GM19467 (cell line): Measurements from ENCODE around the gene FBXO21.
"Not testable (repeated sequence)": the region's sequence is repeated elsewhere in the genome, so short reads cannot be mapped to it uniquely, and the experiment has no call there.

Source experiments
- ATAC-seq: cut with Tn5 transposase; IDR thresholded peaks from one replicate; pipeline ENCODE4 v1.9.1; 2021; ENCODE audit warnings: mild to moderate bottlenecking, moderate library complexity; ENCODE audit not compliant: unreplicated experiment

FBXO21 gene

GRCh38 chr12:117109943-117110635, 80.2 kb downstream of the FBXO21 start:
- no peak for ATAC-seq

DNA sequence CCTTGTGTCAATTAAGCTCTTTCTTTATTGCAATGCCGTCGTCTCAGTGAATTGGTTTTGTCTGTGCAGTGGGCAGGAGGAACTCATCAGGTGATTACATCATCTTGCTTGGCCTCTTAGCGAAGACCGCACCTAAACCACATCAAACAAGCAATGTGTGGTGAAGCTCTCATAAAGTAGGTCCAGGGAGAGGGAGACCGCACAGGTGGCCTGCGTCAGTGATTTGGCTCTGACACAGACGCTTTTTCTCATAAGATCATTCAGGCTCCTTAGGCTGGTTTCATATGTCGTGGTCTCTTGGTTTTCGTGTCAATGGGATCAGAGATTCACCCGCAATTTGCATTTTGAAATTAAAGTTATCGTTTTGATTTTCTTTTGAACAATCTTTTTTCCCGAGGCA, 84.4 kb downstream of the FBXO21 start:
- ATAC-seq: no peak

DNA sequence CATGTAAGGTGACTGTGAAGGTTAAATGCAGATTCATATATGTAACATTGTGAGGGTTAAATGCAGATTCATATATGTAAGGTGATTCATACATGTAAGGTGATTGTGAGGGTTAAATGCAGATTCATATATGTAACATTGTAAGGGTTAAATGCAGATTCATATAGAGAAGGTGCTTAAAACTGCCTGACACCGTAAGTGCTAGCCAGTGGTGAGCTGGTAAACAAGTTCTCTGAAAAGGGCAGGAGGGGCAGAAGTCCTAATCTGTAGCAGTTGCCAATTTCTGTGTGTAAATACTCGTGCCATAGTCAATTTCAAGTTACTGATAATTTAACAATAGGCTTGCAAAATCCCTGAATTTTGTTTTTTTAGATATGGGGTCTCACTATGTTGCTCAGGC, 86.3 kb downstream of the FBXO21 start:
- not testable (repeated sequence) for ATAC-seq

- ATAC-seq: no peak
Measured at GRCh38 chr12:117102800-117103181, 87.5 kb downstream of the FBXO21 start.

DNA sequence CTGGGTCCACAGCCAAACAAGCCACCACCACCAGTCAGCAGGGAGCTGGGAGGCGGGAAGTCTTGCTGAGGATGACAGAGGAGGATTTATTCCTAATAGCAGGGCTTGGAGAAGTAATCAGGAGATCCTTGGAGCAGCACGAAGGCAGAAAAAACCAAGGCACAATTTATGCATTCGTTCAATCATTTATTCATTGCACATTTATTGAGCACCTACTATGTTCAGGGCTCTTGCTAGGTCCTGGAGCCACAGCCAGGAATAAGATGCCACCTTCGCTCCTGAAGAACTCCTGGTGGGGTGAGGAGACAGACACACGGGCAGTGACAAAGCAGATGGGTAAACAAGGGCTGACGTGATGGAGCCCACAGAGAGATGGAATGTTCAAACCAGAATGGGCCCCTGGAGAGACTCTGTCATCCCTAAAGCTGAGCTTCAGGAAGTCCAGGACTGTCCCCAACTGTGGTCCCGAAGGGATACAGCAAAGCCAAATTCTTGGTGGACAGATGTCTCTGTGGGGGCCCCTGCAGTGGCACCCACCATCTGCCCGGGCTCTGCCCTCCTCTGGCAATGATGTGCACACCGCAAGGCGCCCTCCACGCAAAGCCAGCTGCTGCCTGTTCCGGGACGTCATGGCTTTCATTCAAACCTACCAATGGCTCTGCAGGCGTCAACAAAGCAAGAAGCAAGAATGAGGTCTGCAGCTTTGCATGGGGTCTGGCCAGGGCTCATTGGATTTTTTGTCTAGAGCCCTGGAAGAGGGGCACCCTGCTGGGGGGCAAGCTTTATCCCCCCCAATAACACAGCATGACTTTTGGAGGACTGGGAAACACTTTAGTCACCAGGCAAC, 88.1 kb downstream of the FBXO21 start:
- no peak for ATAC-seq

DNA sequence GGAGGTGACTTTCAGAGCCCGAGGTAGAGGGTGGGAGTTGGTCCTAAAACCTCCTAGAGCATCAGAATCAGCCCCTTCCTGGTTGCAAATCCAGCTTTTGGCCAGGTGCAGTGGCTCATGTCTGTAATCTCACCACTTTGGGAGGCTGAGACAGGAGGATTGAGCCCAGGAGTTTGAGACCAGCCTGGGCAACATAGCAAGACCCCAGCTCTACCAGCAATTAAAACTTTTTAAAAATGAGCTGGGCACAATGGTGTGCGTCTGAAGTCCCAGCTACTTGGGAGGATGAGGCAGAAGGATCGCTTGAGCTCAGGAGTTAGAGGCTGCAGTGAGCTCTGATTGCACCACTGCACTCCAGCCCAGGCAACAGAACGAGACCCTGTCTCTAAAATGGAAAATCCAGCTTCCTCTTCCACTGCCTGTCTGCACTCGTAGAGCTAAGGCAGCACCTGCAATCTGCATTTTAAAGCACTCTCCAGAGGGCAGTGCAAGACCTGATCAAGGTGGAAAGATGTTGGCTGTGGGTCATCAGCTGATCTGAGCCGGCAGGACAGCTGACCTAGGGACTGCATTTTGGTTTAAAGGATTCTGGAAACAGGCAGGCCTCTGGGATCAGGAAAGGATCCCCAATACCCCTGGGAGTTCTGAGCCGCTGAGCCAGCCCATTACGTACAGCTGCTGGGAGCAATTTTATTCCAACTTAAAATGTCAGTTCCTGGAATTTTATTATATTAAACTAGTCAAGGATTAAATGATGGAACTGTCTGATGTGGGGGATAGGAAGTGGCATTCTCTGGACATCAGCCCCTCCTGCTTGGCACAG, 89.2 kb downstream of the FBXO21 start:
- ATAC-seq: no peak

DNA sequence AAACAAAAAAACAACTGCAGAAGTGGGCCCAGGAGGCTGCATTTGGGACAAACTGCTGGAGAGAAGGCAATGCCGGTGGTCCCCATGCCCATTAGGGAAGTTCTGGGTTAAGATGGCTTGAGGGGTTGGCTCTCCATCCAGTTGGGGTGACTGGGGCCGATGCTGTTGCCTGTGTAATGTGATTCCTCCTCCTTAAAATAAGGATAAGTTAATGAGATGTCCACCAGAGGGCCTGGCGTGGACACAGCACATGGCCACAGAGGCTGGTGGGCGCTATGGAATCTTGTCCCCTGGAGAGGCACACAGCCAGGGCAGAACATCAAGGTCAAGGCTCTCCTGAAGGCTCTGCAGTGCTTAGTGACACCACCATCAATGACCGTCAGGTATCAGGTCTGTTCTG, 90.0 kb downstream of the FBXO21 start:
- ATAC-seq: no peak

GRCh38 chr12:117098361-117099217, 91.7 kb downstream of the FBXO21 start:
- ATAC-seq: peak; percentile 25

GRCh38 chr12:117098024-117098360, 92.3 kb downstream of the FBXO21 start:
- no peak for ATAC-seq

DNA sequence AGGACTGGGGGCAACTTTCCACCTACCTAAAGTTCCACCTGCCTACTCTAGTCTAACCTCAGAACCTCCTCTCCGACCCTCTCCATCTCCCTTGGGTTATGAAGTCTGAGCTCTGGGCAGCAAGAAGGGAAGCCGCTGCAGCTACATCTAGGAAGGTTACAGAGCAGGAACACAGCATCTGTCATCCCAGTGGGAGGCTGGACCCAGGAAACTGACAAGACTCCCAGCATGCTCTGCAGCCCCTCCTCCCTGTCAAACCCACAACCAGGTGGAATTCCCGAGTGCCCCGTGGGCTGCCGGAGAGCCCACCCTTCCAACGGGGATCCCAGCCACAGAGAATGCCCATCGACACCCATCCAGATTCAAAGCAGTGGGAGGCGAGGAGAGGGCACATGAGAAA, 93.1 kb downstream of the FBXO21 start:
- no peak for ATAC-seq

- ATAC-seq: no peak
Measured at GRCh38 chr12:117096501-117097042, 93.7 kb downstream of the FBXO21 start.

DNA sequence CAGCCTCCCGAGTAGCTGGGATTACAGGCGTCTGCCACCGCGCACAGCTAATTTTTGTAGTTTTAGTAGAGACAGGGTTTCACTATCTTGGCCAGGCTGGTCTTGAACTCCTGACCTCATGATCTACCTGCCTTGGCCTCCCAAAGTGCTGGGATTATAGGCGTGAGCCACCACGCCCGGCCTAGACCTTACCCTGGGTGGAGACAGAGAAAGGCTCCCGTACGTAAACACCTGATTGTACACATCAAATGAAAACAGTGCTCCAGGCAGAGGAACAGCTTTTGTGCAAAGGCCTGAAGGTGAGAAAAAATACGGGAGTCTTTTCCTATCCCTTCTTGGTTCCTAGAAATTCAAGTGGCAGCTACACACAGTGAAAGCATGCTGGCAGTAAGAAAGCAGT, 95.1 kb downstream of the FBXO21 start:
- not testable (repeated sequence) for ATAC-seq

- ATAC-seq: no peak
Measured at GRCh38 chr12:117093918-117094630, 96.2 kb downstream of the FBXO21 start.

DNA sequence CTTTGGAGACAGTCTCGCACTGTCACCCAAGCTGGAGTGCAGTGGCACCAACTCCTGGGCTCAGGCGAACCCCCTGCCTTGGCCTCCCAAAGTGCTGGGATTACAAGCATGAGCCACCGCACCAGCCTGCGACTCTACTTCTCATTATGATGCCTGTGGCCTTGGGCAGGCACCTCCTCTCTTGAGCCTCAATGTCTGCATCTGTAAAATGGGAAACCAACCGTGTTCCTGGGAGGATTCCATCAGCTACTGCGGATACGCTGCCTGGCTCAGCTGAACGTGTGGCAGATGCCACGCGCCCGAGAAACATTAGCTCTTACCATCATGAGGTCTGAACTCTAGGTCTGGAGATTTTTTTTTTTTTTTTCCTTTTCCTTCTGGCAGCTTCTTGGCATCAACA, 96.8 kb downstream of the FBXO21 start:
- ATAC-seq: no peak

DNA sequence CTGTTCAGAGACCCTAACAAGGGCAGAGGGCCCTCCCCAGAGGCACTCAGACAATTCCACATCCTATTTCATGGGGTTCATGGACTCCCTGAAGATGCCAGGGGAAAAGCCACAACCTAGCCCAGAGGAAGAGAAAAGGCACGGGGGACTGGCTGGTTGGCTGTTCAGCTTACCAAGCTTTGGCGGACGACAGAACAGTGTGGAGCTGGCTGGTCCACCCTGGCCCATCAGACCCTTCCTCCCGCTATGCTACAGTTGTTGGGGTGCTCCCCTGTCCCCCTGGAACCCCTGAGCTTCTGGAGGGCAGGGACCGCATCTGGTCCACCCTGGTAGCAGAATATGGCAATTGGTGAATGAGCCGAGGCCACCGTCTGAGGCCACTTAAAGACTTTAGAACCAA, 97.4 kb downstream of the FBXO21 start:
- ATAC-seq: no peak

GRCh38 chr12:117092511-117092780, 97.8 kb downstream of the FBXO21 start:
- ATAC-seq: no peak
